Activated CD4-positive, alpha-beta T cell treated with anti-CD3 and anti-CD28 coated beads for 36 hours (primary cell): ENCODE data around the gene OR51S1. TPM values are rescaled to one million over a fixed set of nuclear protein-coding genes. Genes with fewer than 3 reads are reported as not detected.
"Not testable (repeated sequence)": the region's sequence is repeated elsewhere in the genome, so short reads cannot be mapped to it uniquely, and the experiment has no call there.

Experiments used
- ATAC-seq: fragments of 200-7000 bp; cut with Tn5 transposase; one replicate; pipeline ENCODE4 v1.10.0; 2021; ENCODE audit warnings: mild to moderate bottlenecking, moderate library complexity
- CTCF ChIA-PET: fragments of 350-600 bp; sonication (Branson Sonifier 250); formaldehyde crosslinking; loops from one replicate; lab custom pipeline; 2021; ENCODE audit warnings: antibody characterized with exemption; lab: Charles Lee
- POLR2A ChIA-PET: fragments of 350-600 bp; sonication (Branson Sonifier 250); formaldehyde crosslinking; loops from one replicate; lab custom pipeline; 2021; ENCODE audit warnings: antibody characterized with exemption, inconsistent platforms; lab: Charles Lee
- DNase-seq: peaks from one replicate; pipeline ENCODE4 v3.0.0-alpha.2; 2020
- H3K27ac Mint-ChIP-seq: one replicate; pipeline ENCODE4 v1.8.0; 2021; ENCODE audit warnings: mixed read lengths
- H3K27me3 Mint-ChIP-seq: one replicate; pipeline ENCODE4 v1.8.0; 2021; ENCODE audit warnings: mixed read lengths
- H3K36me3 Mint-ChIP-seq: one replicate; pipeline ENCODE4 v1.8.0; 2021; ENCODE audit warnings: low read depth, mixed read lengths
- H3K4me1 Mint-ChIP-seq: one replicate; pipeline ENCODE4 v1.8.0; 2021; ENCODE audit warnings: mixed read lengths
- H3K4me3 Mint-ChIP-seq: one replicate; pipeline ENCODE4 v1.8.0; 2021; ENCODE audit warnings: mild to moderate bottlenecking, moderate library complexity, mixed read lengths
- H3K9me3 Mint-ChIP-seq: one replicate; pipeline ENCODE4 v1.8.0; 2021; ENCODE audit warnings: low read depth, mixed read lengths
- intact Hi-C, 2 experiments: fragments of 100-400 bp; cut with DNase I in 1 of 2; cut with micrococcal nuclease in 1 of 2; formaldehyde crosslinking; loops; one replicate each; pipeline versions ENCODE4 v1.14.2 to v1.15.1; 2022 to 2024; cut with DNase I, micrococcal nuclease
- total RNA-seq, 2 experiments: library from RNA; stranded (reverse); gene quantifications; one replicate each; pipeline ENCODE4 v1.2.3, GENCODE V29; 2021

OR51S1 gene
- total RNA-seq, 2 experiments from 2014 or later, result not detected

DNA sequence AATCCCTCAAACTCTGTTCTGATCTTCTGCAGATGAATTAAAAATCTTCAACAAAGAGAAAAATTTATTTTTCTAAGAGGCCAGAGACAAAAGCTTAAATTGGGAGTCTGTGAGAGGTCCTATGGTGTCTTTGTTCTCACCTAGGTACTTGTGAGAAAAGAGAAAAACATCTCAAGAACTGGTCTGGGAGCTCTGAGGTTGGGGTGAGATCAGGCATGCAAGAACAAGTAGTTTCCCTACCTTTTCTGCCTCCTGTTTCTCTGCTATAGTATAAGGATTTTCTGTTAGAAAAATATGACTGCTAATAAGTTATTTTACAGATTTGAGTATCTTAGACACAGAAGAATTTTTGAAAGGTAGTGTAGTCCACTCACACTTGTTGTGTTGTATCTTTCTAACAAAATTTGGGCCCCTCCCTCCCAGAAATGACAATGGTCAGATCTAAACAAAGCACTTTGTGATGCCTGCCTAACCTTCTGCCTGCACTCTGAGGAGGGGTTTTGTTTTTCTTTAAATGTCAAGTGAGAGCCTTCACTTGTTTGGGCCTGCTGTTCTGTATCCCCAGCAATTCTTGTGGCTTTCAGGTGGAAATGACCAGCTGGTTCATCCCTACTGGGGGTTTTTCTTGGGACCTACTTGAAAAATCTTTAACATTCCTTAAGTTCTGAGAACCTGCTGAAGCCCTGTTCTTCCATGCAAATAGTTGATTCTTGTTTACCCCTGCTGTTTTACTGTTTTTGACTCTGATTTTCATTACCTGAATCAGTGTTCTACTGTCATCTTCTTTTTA lies 13.6 kb upstream of the OR51S1 start:
- Mint-ChIP-seq H3K36me3 (no peaks in the 10 kb centered on the region), H3K4me1 (no peaks in the 10 kb centered on the region), H3K27me3 (peaks cover 5% of the 10 kb centered on the region), H3K27ac (no peak overlapping the region), H3K4me3 (no peak overlapping the region), H3K9me3 (no peaks in the 10 kb centered on the region)
- ChIA-PET POLR2A (no interaction called here), CTCF (no interaction called here)
- DNase-seq (no peak), ATAC-seq (no peak)
- intact Hi-C loops, result no loop called here

DNA sequence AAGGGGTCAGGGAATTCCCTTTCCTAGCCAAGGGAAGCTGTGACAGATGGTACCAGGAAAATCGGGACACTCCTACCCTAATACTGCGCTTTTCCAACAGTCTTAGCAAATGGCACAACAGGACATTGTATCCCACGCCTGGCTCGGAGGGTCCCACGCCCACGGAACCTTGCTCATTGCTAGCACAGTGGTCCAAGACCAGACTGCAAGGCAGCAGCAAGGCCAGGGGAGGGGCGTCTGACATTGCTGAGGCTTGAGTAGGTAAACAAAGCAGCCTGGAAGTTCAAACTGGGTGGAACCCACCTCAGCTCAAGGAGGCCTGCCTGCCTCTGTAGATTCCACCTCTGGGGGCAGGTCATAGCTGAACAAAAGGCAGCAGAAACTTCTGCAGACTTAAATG lies 5.3 kb upstream of the OR51S1 start:
- H3K36me3 Mint-ChIP-seq, H3K27me3 Mint-ChIP-seq, H3K4me3 Mint-ChIP-seq, POLR2A ChIA-PET, ATAC-seq, CTCF ChIA-PET, DNase-seq, H3K27ac Mint-ChIP-seq, H3K4me1 Mint-ChIP-seq, intact Hi-C loops, H3K9me3 Mint-ChIP-seq: not testable (repeated sequence)

DNA sequence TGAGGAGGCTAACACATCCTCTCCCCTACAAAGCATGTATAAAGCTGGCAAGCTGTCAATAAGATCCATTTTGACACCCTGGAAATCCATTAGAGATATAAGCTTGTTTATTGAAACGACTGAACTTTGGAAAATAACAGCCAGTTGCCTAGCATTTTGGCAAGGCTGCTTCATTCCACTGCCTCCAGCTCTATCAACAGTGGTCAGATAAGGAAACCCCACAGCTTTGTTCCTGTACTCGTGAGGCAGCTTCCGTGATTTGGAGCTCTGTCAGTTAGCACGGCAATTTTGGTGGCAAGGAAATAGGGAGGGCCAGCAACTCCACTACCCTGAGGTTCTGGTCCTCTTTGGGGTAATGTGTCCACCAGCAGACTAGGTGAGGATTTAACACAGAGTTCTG lies 2.0 kb upstream of the OR51S1 start:
- intact Hi-C loops, result no loop called here
- no peaks in the 10 kb centered on the region for H3K4me1 Mint-ChIP-seq
- H3K4me3 Mint-ChIP-seq, result no peak overlapping the region
- ChIA-PET POLR2A (no interaction called here), CTCF (no interaction called here)
- H3K9me3 Mint-ChIP-seq, result no peaks in the 10 kb centered on the region
- DNase-seq (no peak), ATAC-seq (no peak)
- no peaks in the 10 kb centered on the region for H3K36me3 Mint-ChIP-seq
- H3K27ac Mint-ChIP-seq, result no peak overlapping the region
- H3K27me3 Mint-ChIP-seq, result peaks cover 8% of the 10 kb centered on the region

DNA sequence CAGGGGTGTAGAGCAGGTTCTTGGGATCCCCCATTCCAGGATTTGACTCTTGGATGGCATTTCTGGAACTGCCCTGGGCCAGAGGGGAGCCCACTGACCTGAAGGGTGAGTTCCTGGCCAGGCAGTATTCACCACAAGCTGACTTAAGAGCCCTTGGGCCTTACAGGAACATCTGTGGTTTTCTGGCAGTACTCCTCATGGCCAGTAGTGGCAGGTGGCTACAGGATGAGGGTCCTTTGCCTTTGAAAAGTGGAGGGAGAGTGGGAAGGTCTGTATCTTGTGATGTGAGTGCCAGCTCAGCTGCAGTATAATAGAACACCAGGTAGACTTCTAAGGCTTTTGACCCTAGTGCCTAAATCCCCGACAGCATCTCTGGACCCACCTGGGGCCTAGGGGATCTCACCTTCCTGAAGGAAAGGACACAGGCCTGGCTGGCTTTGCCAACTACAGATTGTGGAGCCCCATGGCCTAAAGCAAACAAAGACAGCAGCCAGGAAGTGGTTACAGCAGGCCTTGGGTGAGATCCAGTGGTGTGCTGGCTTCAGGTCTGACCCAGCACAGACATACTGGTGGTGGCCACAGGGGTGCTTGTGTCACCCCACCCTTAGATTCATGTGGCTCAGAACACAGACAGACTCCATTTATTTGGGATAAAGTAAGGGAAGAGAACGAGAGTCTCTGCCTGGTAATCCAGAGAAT lies 9.0 kb downstream of the OR51S1 start:
- ATAC-seq (no peak), DNase-seq (no peak)
- intact Hi-C loops, result no loop called here
- Mint-ChIP-seq H3K4me3 (no peak overlapping the region), H3K36me3 (no peaks in the 10 kb centered on the region), H3K27ac (no peak overlapping the region), H3K4me1 (no peaks in the 10 kb centered on the region), H3K27me3 (peaks cover 3% of the 10 kb centered on the region), H3K9me3 (no peaks in the 10 kb centered on the region)
- ChIA-PET POLR2A (no interaction called here), CTCF (no interaction called here)

DNA sequence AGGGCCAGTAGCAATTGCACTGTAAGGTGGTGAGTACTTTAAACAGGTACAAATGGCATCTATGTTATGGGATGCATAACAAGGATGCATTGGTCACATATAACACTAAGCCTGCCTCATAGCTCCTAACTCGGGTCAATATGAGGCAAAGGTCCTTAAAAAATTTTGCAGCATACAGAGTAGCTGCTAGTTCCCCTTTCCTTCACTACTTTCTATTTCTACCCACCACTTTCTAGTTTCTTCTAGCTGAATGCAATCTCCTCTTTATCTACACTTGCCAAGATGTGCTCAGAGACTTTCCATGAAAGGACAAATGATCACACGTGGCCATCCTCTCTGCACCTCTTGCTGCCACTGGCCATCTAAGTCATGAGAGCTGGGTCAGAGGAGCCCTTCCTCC lies 18.1 kb downstream of the OR51S1 start:
- no peaks in the 10 kb centered on the region for H3K9me3 Mint-ChIP-seq
- ATAC-seq (no peak), DNase-seq (no peak)
- no peaks in the 10 kb centered on the region for H3K36me3 Mint-ChIP-seq
- ChIA-PET CTCF (interaction anchor here (0.6 kb wide), 1 partner anchor 74 kb away, joined by 3 read pairs; no protein-coding TSS in a partner anchor), POLR2A (no interaction called here)
- no peak overlapping the region for H3K4me3 Mint-ChIP-seq
- H3K27me3 Mint-ChIP-seq, result no peaks in the 10 kb centered on the region
- no peak overlapping the region for H3K27ac Mint-ChIP-seq
- H3K4me1 Mint-ChIP-seq, result no peaks in the 10 kb centered on the region
- intact Hi-C loops, result no loop called here

DNA sequence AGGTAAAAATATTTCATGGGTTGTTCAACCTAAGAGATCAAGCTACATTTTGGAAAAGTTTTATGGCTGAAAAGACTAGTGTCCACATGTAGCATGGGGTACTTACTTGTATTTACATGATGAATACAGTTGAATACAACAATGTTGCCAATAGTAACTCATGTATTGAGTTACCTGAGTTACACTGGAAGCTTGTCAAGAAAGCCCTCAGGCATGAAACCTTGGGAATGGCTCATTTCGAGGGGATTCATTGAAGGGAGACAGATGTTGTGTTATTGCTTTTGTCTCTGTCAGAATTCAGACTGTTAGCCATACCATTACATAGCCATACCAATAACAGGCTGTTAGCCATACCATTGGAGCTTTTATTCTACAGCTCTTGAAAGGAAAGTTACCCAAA lies 18.7 kb downstream of the OR51S1 start:
- CTCF ChIA-PET, result interaction anchor here (0.6 kb wide), 1 partner anchor 74 kb away, joined by 3 read pairs; no protein-coding TSS in a partner anchor

DNA sequence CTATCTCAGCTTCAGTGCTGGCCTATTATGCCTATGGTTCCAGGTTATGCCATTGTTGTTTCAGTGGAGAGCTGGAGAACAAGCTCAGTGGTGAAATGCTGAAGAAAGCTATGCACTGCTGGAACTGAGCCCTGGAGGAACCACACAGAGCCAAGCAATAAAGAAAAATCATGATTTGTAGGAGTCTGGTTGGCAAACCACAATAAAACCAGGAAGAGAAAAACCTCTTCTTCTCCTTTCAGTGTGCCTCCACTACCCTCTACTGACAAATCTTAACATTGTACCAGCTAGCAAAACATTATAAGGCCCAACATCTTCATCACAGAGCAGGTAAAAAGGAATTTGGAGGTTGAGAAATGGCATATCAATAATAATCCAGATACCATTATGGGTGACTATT lies 22.6 kb downstream of the OR51S1 start:
- ChIA-PET CTCF (interaction anchor here (1.1 kb wide), 1 partner anchor 199 kb away, joined by 3 read pairs; no protein-coding TSS in a partner anchor), POLR2A (no interaction called here)
- DNase-seq (no peak), ATAC-seq (no peak)
- H3K9me3 Mint-ChIP-seq, result no peaks in the 10 kb centered on the region
- no peaks in the 10 kb centered on the region for H3K36me3 Mint-ChIP-seq
- H3K4me1 Mint-ChIP-seq, result no peaks in the 10 kb centered on the region
- H3K27ac Mint-ChIP-seq, result no peak overlapping the region
- H3K4me3 Mint-ChIP-seq, result no peak overlapping the region
- peaks cover 11% of the 10 kb centered on the region for H3K27me3 Mint-ChIP-seq
- intact Hi-C loops, result loop anchor here in 1 of 2 experiments (1.0 kb wide), 1 partner anchor 189 kb away; the partner anchor contains the start of gene OR51D1

More for the DNA sequence above, 18.7 kb downstream of the OR51S1 start:
- DNase-seq (no peak), ATAC-seq (no peak)
- Mint-ChIP-seq H3K27ac (no peak overlapping the region), H3K27me3 (peaks cover 2% of the 10 kb centered on the region), H3K4me1 (no peaks in the 10 kb centered on the region), H3K4me3 (no peak overlapping the region), H3K36me3 (no peaks in the 10 kb centered on the region), H3K9me3 (no peaks in the 10 kb centered on the region)
- intact Hi-C loops, result no loop called here
- POLR2A ChIA-PET, result no interaction called here

DNA sequence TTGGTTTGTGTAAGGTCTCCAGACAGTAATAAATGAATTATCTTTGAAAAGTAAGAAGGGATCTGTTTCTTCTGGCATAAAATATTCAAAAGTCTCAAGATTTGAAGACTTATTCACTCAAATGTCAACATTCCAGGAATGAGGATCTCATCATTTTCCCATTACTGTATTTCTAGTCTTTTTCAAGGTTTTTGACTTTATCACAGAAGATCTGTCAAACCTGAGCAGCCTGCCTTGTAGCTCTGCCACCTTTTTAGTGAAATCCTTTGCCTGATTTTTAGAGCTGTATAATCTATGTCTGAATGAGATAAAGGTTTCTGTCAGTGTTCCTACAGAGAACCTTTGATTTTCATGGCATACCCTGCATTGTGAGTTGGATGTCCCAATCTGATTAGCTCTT lies 23.9 kb downstream of the OR51S1 start:
- peaks cover 15% of the 10 kb centered on the region for H3K27me3 Mint-ChIP-seq
- CTCF ChIA-PET, result interaction anchor here (1.1 to 1.3 kb wide), 2 partner anchors 11 to 197 kb away, joined by 3 to 4 read pairs; no protein-coding TSS in a partner anchor

DNA sequence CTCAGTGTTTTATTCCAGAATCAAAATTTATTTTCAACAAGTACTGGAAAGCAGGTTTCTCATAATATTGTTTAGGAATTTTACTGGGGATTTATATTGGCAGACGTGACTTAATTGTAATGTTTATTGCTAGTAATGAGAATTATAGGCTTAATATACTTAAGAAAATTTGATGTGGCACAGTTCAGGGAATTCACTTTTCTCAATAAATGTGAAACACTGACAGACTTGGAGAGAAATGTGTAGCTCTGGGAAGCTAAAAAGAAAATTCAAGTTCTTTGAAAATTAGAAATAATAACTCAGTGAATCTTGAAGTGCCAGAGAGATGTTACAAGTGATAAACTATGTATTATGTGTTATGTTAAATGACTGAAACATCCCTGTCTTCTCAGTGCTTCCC lies 28.0 kb downstream of the OR51S1 start, which contains the start of gene OR51F2:
OR51F2 (plus strand) TSS at position 301 of the 400 bp plus-strand sequence. CDS start 101 bp downstream, outside the sequence.
- ATAC-seq (no peak), DNase-seq (no peak)
- Mint-ChIP-seq H3K9me3 (no peaks in the 10 kb centered on the region), H3K27ac (no peak within 1 kb of the TSS), H3K4me3 (no peak within 1 kb of the TSS), H3K27me3 (peaks cover 17% of the 10 kb centered on the region), H3K36me3 (no peaks in the 10 kb centered on the region), H3K4me1 (no peaks in the 10 kb centered on the region)
- intact Hi-C loops, result no loop called here
- CTCF ChIA-PET, result no interaction called here
- POLR2A ChIA-PET, result no interaction called here

More for the DNA sequence above, 23.9 kb downstream of the OR51S1 start:
- ATAC-seq (no peak), DNase-seq (no peak)
- POLR2A ChIA-PET, result no interaction called here
- Mint-ChIP-seq H3K4me1 (no peaks in the 10 kb centered on the region), H3K9me3 (no peaks in the 10 kb centered on the region), H3K27ac (no peak overlapping the region), H3K36me3 (no peaks in the 10 kb centered on the region), H3K4me3 (no peak overlapping the region)
- intact Hi-C loops, result no loop called here

DNA sequence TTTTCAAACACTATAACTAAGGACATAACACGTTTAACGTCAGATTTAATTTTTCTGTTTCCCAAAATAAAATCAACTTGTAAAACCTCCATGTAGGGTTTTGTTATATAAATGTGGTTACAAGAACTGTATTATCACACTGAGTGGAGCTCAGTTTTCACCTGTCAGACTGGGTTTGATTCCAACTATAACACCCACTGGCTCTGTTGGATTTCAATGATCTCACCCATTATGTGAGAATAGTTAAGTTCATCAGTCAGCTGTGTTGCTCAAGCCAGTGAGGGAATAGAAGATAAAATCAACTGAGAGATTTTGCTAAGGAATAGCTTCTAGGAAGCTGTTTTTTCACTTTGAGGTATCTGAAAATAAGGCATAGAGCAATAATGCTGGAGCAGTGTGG lies 39.8 kb downstream of the OR51S1 start:
- intact Hi-C loops, result no loop called here
- Mint-ChIP-seq H3K4me3 (no peak overlapping the region), H3K36me3 (no peaks in the 10 kb centered on the region), H3K4me1 (no peaks in the 10 kb centered on the region), H3K27ac (no peak overlapping the region), H3K9me3 (no peaks in the 10 kb centered on the region), H3K27me3 (no peaks in the 10 kb centered on the region)
- no peak for DNase-seq
- ChIA-PET POLR2A (no interaction called here), CTCF (no interaction called here)
- ATAC-seq, result no peak

DNA sequence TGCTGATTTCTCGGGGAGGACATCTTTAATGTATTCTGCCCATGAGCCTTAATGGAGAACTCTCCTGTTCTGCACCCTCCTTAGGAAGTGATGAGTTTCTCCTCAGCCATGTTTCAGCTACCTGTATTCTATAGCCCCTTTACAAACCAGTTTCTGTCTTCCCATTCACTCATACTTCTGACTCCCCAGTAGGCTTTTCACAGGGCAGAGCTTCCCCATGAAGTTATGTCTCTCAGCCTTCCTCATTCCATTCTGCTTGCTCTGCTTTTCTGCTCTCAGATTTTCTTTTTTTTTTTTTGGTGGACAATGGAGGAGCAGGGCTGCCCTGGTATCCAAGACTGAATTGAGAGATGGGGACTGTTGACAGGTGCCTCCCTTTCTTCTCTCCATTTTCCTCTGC lies 40.5 kb downstream of the OR51S1 start:
- no peak for ATAC-seq
- no peak for DNase-seq
- Mint-ChIP-seq H3K9me3 (no peaks in the 10 kb centered on the region), H3K4me1 (no peaks in the 10 kb centered on the region), H3K27me3 (no peaks in the 10 kb centered on the region), H3K36me3 (no peaks in the 10 kb centered on the region), H3K4me3 (no peak overlapping the region), H3K27ac (no peak overlapping the region)
- CTCF ChIA-PET, result no interaction called here
- intact Hi-C loops, result no loop called here
- POLR2A ChIA-PET, result no interaction called here

DNA sequence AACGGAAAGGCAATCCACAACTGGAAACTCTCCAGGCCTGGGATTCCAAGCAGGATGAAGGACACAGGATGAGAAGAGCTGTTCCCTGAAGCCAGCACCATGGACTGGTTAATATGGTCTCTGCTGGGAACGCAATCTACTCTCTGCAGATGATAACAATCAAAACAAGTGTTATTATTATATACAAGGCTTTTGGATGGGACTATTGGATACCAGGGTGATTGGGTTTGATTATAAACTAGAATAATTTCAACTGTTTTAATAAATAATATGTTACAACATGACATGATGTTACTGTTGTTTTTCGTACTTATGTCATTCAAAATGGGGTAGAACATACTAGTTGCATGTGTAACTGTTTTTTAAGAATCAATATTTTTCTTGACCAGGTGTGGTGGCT lies 44.7 kb downstream of the OR51S1 start, which contains the start of gene OR52R1:
OR52R1 (minus strand) TSS at position 101 of the 400 bp plus-strand sequence; CDS start at position 101, 0 bp downstream.
- DNase-seq (no peak), ATAC-seq (no peak)
- H3K9me3 Mint-ChIP-seq, result no peaks in the 10 kb centered on the region
- H3K27me3 Mint-ChIP-seq, result peaks cover 5% of the 10 kb centered on the region
- intact Hi-C loops, result no loop called here
- ChIA-PET CTCF (no interaction called here), POLR2A (no interaction called here)
- no peaks in the 10 kb centered on the region for H3K36me3 Mint-ChIP-seq
- H3K4me3 Mint-ChIP-seq, result no peak within 1 kb of the TSS
- no peaks in the 10 kb centered on the region for H3K4me1 Mint-ChIP-seq
- H3K27ac Mint-ChIP-seq, result no peak within 1 kb of the TSS
